ENCODE measurements around the gene UBXN4.

The UBXN4 gene

GRCh38 chr2:135741043-135741394, 636 bp upstream of the UBXN4 start:
- Histone ChIP-seq H3K27ac (ENCODE audit: low read depth, low read length, poor library complexity, severe bottlenecking) (no peak overlapping the region), H4K20me1 (ENCODE audit: insufficient read depth, low read length) (no peaks in the 10 kb centered on the region; the same call in 1 of the 2 replicates), H3K9me2 (ENCODE audit: low read depth, low read length) (no peaks in the 10 kb centered on the region), H3K27me3 (ENCODE audit: insufficient read depth, low read length) (no peaks in the 10 kb centered on the region), H3K4me3 (ENCODE audit: low read depth, low read length, poor library complexity, severe bottlenecking) (no peak overlapping the region), H3K4me1 (ENCODE audit: insufficient read depth, low read length, severe bottlenecking) (peaks cover 20% of the 10 kb centered on the region), H2AFZ (ENCODE audit: low read length) (peak overlapping the region; percentile 70; the same call in 1 of the 2 replicates), H3F3A (ENCODE audit: insufficient read depth, low read length) (no peaks in the 10 kb centered on the region), H3K9me3 (ENCODE audit: low read length) (no peaks in the 10 kb centered on the region), H3K79me2 (ENCODE audit: insufficient read depth, low read length) (peaks cover 37% of the 10 kb centered on the region), H3K9ac (ENCODE audit: low read length) (no peak overlapping the region), H3K36me3 (ENCODE audit: insufficient read depth, low read length) (peaks cover 6% of the 10 kb centered on the region), H3K4me2 (ENCODE audit: low read length) (no peak overlapping the region)
- TF ChIP-seq CTCF (IDR thresholded peaks at IDR 0.05; ENCODE audit: low read length) (no peak), EZH2 (IDR thresholded peaks at IDR 0.05; ENCODE audit: borderline replicate concordance, low read length) (no peak)

GRCh38 chr2:135742325-135742757, 686 bp downstream of the UBXN4 start:
- Histone ChIP-seq H3K9me2 (ENCODE audit: low read depth, low read length) (no peaks in the 10 kb centered on the region), H3K79me2 (ENCODE audit: insufficient read depth, low read length) (peaks cover 47% of the 10 kb centered on the region), H3K27ac (ENCODE audit: low read depth, low read length, poor library complexity, severe bottlenecking) (peak overlapping the region; percentile 71), H2AFZ (ENCODE audit: low read length) (no peak overlapping the region), H3K4me2 (ENCODE audit: low read length) (peak overlapping the region; percentile 100), H3K4me1 (ENCODE audit: insufficient read depth, low read length, severe bottlenecking) (peaks cover 20% of the 10 kb centered on the region), H3K36me3 (ENCODE audit: insufficient read depth, low read length) (peaks cover 15% of the 10 kb centered on the region), H3K9me3 (ENCODE audit: low read length) (no peaks in the 10 kb centered on the region), H3F3A (ENCODE audit: insufficient read depth, low read length) (no peaks in the 10 kb centered on the region), H4K20me1 (ENCODE audit: insufficient read depth, low read length) (no peaks in the 10 kb centered on the region; the same call in 1 of the 2 replicates), H3K4me3 (ENCODE audit: low read depth, low read length, poor library complexity, severe bottlenecking) (peak overlapping the region; percentile 97), H3K27me3 (ENCODE audit: insufficient read depth, low read length) (no peaks in the 10 kb centered on the region), H3K9ac (ENCODE audit: low read length) (peak overlapping the region; percentile 96)
- no peak for TF ChIP-seq CTCF (IDR thresholded peaks at IDR 0.05; ENCODE audit: low read length)
- no peak for TF ChIP-seq EZH2 (IDR thresholded peaks at IDR 0.05; ENCODE audit: borderline replicate concordance, low read length)

GRCh38 chr2:135743860-135744259, 2.2 kb downstream of the UBXN4 start:
- Histone ChIP-seq H3K9me3 (ENCODE audit: low read length) (no peaks in the 10 kb centered on the region), H3K4me1 (ENCODE audit: insufficient read depth, low read length, severe bottlenecking) (peaks cover 20% of the 10 kb centered on the region), H2AFZ (ENCODE audit: low read length) (no peak overlapping the region), H3K27ac (ENCODE audit: low read depth, low read length, poor library complexity, severe bottlenecking) (no peak overlapping the region), H3K9me2 (ENCODE audit: low read depth, low read length) (no peaks in the 10 kb centered on the region), H3K27me3 (ENCODE audit: insufficient read depth, low read length) (no peaks in the 10 kb centered on the region), H3K4me2 (ENCODE audit: low read length) (peak overlapping the region; percentile 100), H3K36me3 (ENCODE audit: insufficient read depth, low read length) (peaks cover 23% of the 10 kb centered on the region), H3K4me3 (ENCODE audit: low read depth, low read length, poor library complexity, severe bottlenecking) (peak overlapping the region; percentile 97), H4K20me1 (ENCODE audit: insufficient read depth, low read length) (no peaks in the 10 kb centered on the region; the same call in 1 of the 2 replicates), H3F3A (ENCODE audit: insufficient read depth, low read length) (0 out of 2 replicates have a peak, but pooled peaks cover under 1% of the 10 kb centered on the region), H3K79me2 (ENCODE audit: insufficient read depth, low read length) (peaks cover 47% of the 10 kb centered on the region), H3K9ac (ENCODE audit: low read length) (peak overlapping the region; percentile 23; the same call in 1 of the 2 replicates)
- no peak for TF ChIP-seq EZH2 (IDR thresholded peaks at IDR 0.05; ENCODE audit: borderline replicate concordance, low read length)
- no peak for TF ChIP-seq CTCF (IDR thresholded peaks at IDR 0.05; ENCODE audit: low read length)

Measured in OCI-LY1 (cell line).